HCT116 (cell line): ENCODE results near the gene ARHGEF10L. TPM values are rescaled to one million over a fixed set of nuclear protein-coding genes. Genes with fewer than 3 reads are reported as not detected.

Experiments
- ATAC-seq: fragments of 200-7000 bp; cut with Tn5 transposase; 2 replicates; pipeline ENCODE4 v1.9.1; 2020; ENCODE audit warnings: mild to moderate bottlenecking, moderate library complexity
- BruUV-seq: library from RNA; stranded (reverse); fragments of 400-500 nt; replicated peaks from 2 replicates; lab custom pipeline; 2021; lab: Mats Ljungman, UMichigan
- CTCF ChIA-PET: fragments of 300-600 bp; sonication (Branson Sonifier 250); formaldehyde crosslinking; loops from one replicate; lab custom pipeline; 2021; ENCODE audit warnings: antibody characterized with exemption; lab: Charles Lee
- POLR2A ChIA-PET: fragments of 300-600, 350-600 bp; sonication (Branson Sonifier 250); formaldehyde crosslinking; loops from one replicate; lab custom pipeline; 2021; ENCODE audit warnings: antibody characterized with exemption; lab: Charles Lee
- RAD21 ChIA-PET, 2 experiments: fragments of 300-600 bp; sonication (Branson Sonifier 250); formaldehyde crosslinking; loops; one replicate each; lab custom pipeline; 2023; ENCODE audit warnings: low total read pairs in 2 of 2; ENCODE audit not compliant: uncharacterized antibody in 2 of 2, unreplicated experiment in 2 of 2, low non-redundant PET in 1 of 2; lab: Charles Lee
- DNase-seq: peaks from one replicate; pipeline ENCODE4 v3.0.0-alpha.2; 2010; ENCODE audit warnings: low read depth, low spot score
- H2AFZ ChIP-seq: fragments of 200-600 bp; shearing (Covaris generic), sonication (generic); 2 replicates; pipeline ENCODE4 v1.6.1; 2017; ENCODE audit warnings: low read depth, mixed run types, mixed read lengths, antibody characterized with exemption, low read length; ENCODE audit not compliant: poor library complexity, severe bottlenecking
- H3K27ac ChIP-seq: 2 replicates; pipeline ENCODE4 v1.5.1; 2012; ENCODE audit warnings: low read depth, low read length
- H3K27me3 ChIP-seq: fragments of 200-600 bp; sonication (generic); 2 replicates; pipeline ENCODE4 v1.6.1; 2016; ENCODE audit warnings: mixed run types, low read length, mixed read lengths; ENCODE audit not compliant: insufficient read depth
- H3K36me3 ChIP-seq, 2 experiments: fragments of 200-500 bp in 1 of 2; fragments of 200-600 bp in 1 of 2; sonication (Bioruptor generic) in 1 of 2; sonication (generic) in 1 of 2; 2 replicates each; pipeline versions ENCODE4 v1.5.1 to v1.6.1; 2014 to 2016; ENCODE audit warnings: low read length in 2 of 2, inconsistent platforms in 1 of 2, mixed read lengths in 1 of 2, mixed run types in 1 of 2; ENCODE audit not compliant: insufficient read depth in 2 of 2, control insufficient read depth in 1 of 2
- H3K4me1 ChIP-seq, 2 experiments: fragments of 200-600 bp in 1 of 2; sonication (generic) in 1 of 2; 2 replicates each; pipeline versions ENCODE4 v1.5.1 to v1.6.1; 2012 to 2017; ENCODE audit warnings: low read length in 2 of 2, inconsistent platforms in 1 of 2, mild to moderate bottlenecking in 1 of 2, mixed read lengths in 1 of 2, mixed run types in 1 of 2, moderate library complexity in 1 of 2; ENCODE audit not compliant: insufficient read depth in 2 of 2, control insufficient read depth in 1 of 2
- H3K4me2 ChIP-seq: fragments of 200-600 bp; sonication (generic); 2 replicates; pipeline ENCODE4 v1.6.1; 2017; ENCODE audit warnings: mixed run types, low read length, mixed read lengths
- H3K4me3 ChIP-seq, 2 experiments: fragments of 200-600 bp in 1 of 2; sonication (generic) in 1 of 2; replicated peaks in 1 of 2; 2 replicates each; pipeline ENCODE4 v1.5.1; 2011 to 2016; ENCODE audit warnings: low read length in 2 of 2, control low read depth in 1 of 2, low read depth in 1 of 2, mild to moderate bottlenecking in 1 of 2, mixed read lengths in 1 of 2, mixed run types in 1 of 2
- H3K79me2 ChIP-seq: fragments of 200-600 bp; sonication (generic); 2 replicates; pipeline ENCODE4 v1.6.1; 2017; ENCODE audit warnings: mild to moderate bottlenecking, mixed run types, low read length, moderate library complexity, mixed read lengths; ENCODE audit not compliant: insufficient read depth
- H3K9ac ChIP-seq: fragments of 200-600 bp; sonication (generic); 2 replicates; pipeline ENCODE4 v1.6.1; 2016; ENCODE audit warnings: low read length, mixed read lengths
- H3K9me2 ChIP-seq: fragments of 200-600 bp; sonication (generic), shearing (Covaris generic); 2 replicates; pipeline ENCODE4 v1.6.1; 2017; ENCODE audit warnings: mixed run types, mild to moderate bottlenecking, moderate library complexity; ENCODE audit not compliant: insufficient read depth
- H3K9me3 ChIP-seq, 2 experiments: fragments of 200-500 bp in 1 of 2; fragments of 200-600 bp in 1 of 2; sonication (Bioruptor generic) in 1 of 2; sonication (generic) in 1 of 2; 2 replicates each; pipeline ENCODE4 v1.6.1; 2014 to 2017; ENCODE audit warnings: low read length in 2 of 2, mixed read lengths in 2 of 2, inconsistent platforms in 1 of 2, low read depth in 1 of 2, mild to moderate bottlenecking in 1 of 2, mixed run types in 1 of 2, moderate library complexity in 1 of 2; ENCODE audit not compliant: control insufficient read depth in 1 of 2, insufficient read depth in 1 of 2
- H4K20me1 ChIP-seq: fragments of 200-600 bp; sonication (generic), shearing (Covaris generic); 2 replicates; pipeline ENCODE4 v1.6.1; 2017; ENCODE audit warnings: mixed run types, mild to moderate bottlenecking, moderate library complexity; ENCODE audit not compliant: insufficient read depth
- ATF3 ChIP-seq: IDR thresholded peaks from 2 replicates; pipeline ENCODE4 v1.6.1; 2012
- CEBPB ChIP-seq: IDR thresholded peaks from 2 replicates; pipeline ENCODE4 v1.6.1; 2012; ENCODE audit warnings: low read depth
- EGR1 ChIP-seq: IDR thresholded peaks from 2 replicates; pipeline ENCODE4 v1.6.1; 2012; ENCODE audit warnings: low read depth
- ELF1 ChIP-seq: IDR thresholded peaks from 2 replicates; pipeline ENCODE4 v1.6.1; 2012; ENCODE audit warnings: low read depth, borderline replicate concordance
- EZH2 ChIP-seq: fragments of 200-600 bp; sonication (generic); IDR thresholded peaks from 2 replicates; pipeline ENCODE4 v1.6.1; 2017; ENCODE audit warnings: antibody characterized with exemption, mixed run types
- EZH2phosphoT487 ChIP-seq: fragments of 200-600 bp; IDR thresholded peaks from 2 replicates; pipeline ENCODE4 v1.6.1; 2018; ENCODE audit warnings: antibody characterized with exemption, borderline replicate concordance
- JUND ChIP-seq: IDR thresholded peaks from 2 replicates; pipeline ENCODE4 v1.6.1; 2012
- POLR2A ChIP-seq: IDR thresholded peaks from 2 replicates; pipeline ENCODE4 v1.7.0; 2011; ENCODE audit warnings: borderline replicate concordance; ENCODE audit not compliant: insufficient read depth, insufficient read length; ENCODE audit errors: extremely low read depth
- RAD21 ChIP-seq: IDR thresholded peaks from 2 replicates; pipeline ENCODE4 v1.6.1; 2012; ENCODE audit warnings: low read depth, mild to moderate bottlenecking
- SIN3A ChIP-seq: IDR thresholded peaks from 2 replicates; pipeline ENCODE4 v1.6.1; 2012; ENCODE audit warnings: low read depth
- SP1 ChIP-seq: IDR thresholded peaks from 2 replicates; pipeline ENCODE4 v1.6.1; 2012; ENCODE audit warnings: low read depth
- YY1 ChIP-seq: IDR thresholded peaks from 2 replicates; pipeline ENCODE4 v1.6.1; 2011; ENCODE audit warnings: low read length, low read depth, moderate library complexity, mild to moderate bottlenecking; ENCODE audit not compliant: insufficient replicate concordance; ENCODE audit errors: extremely low read depth
- ZFX ChIP-seq: fragments of 450-650 bp; IDR thresholded peaks from 2 replicates; pipeline ENCODE4 v1.6.1; 2017
- ZNF274 ChIP-seq: fragments of 200-500 bp; sonication (Bioruptor generic); IDR thresholded peaks from 2 replicates; pipeline ENCODE4 v1.6.1; 2014; ENCODE audit warnings: mild to moderate bottlenecking, low read depth, low read length, inconsistent platforms
- intact Hi-C: fragments of 100-400 bp; cut with micrococcal nuclease; formaldehyde crosslinking; loops from 2 replicates; pipeline ENCODE4 v1.10.0; 2022
- total RNA-seq: library from RNA; stranded (reverse); gene quantifications from one replicate; pipeline ENCODE4 v1.2.1, GENCODE V29; 2021; ENCODE audit not compliant: unreplicated experiment
- TF ChIP-seq, protein P1 (sequence below): IDR thresholded peaks from 2 replicates; pipeline ENCODE4 v1.6.1; 2012; ENCODE audit warnings: low read depth
- TF ChIP-seq, protein P2 (sequence below): IDR thresholded peaks from 2 replicates; pipeline ENCODE4 v1.6.1; 2012

The ARHGEF10L gene
- total RNA-seq, 1 experiment from 2014 or later, result 14.7 TPM

- POLR2A ChIA-PET, result no interaction called here
- H3K36me3 ChIP-seq, result no peaks in the 10 kb centered on the region; a peak in 1 of 4 replicates
- no TSS peak for BruUV-seq
These were observed 79.2 kb downstream of the ARHGEF10L start for GRCh38 chr1:17618558-17619247.

More at GRCh38 chr1:17618558-17619247, 79.2 kb downstream of the ARHGEF10L start:
- Histone ChIP-seq H3K4me1 (peaks cover 6 to 26% of the 10 kb centered on the region in 2 experiments), H3K27ac (no peak overlapping the region), H4K20me1 (no peaks in the 10 kb centered on the region), H2AFZ (no peak overlapping the region), H3K79me2 (no peaks in the 10 kb centered on the region), H3K27me3 (no peaks in the 10 kb centered on the region), H3K9me3 (no peaks in the 10 kb centered on the region), H3K4me3 (no peak overlapping the region), H3K9ac (no peak overlapping the region), H3K4me2 (no peak overlapping the region), H3K9me2 (no peaks in the 10 kb centered on the region)
- CTCF ChIA-PET, result interaction anchor here (1.7 kb wide), 1 partner anchor 12 kb away, joined by 9 read pairs; no protein-coding TSS in a partner anchor
- no peak for DNase-seq
- no peak for TF ChIP-seq RAD21
- TF ChIP-seq, protein P1, sequence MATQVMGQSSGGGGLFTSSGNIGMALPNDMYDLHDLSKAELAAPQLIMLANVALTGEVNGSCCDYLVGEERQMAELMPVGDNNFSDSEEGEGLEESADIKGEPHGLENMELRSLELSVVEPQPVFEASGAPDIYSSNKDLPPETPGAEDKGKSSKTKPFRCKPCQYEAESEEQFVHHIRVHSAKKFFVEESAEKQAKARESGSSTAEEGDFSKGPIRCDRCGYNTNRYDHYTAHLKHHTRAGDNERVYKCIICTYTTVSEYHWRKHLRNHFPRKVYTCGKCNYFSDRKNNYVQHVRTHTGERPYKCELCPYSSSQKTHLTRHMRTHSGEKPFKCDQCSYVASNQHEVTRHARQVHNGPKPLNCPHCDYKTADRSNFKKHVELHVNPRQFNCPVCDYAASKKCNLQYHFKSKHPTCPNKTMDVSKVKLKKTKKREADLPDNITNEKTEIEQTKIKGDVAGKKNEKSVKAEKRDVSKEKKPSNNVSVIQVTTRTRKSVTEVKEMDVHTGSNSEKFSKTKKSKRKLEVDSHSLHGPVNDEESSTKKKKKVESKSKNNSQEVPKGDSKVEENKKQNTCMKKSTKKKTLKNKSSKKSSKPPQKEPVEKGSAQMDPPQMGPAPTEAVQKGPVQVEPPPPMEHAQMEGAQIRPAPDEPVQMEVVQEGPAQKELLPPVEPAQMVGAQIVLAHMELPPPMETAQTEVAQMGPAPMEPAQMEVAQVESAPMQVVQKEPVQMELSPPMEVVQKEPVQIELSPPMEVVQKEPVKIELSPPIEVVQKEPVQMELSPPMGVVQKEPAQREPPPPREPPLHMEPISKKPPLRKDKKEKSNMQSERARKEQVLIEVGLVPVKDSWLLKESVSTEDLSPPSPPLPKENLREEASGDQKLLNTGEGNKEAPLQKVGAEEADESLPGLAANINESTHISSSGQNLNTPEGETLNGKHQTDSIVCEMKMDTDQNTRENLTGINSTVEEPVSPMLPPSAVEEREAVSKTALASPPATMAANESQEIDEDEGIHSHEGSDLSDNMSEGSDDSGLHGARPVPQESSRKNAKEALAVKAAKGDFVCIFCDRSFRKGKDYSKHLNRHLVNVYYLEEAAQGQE, result no peak
- no peak for TF ChIP-seq EZH2
- no peak for TF ChIP-seq POLR2A
- TF ChIP-seq ATF3, result no peak
- TF ChIP-seq EGR1, result no peak
- no peak for TF ChIP-seq YY1
- TF ChIP-seq, protein P2, sequence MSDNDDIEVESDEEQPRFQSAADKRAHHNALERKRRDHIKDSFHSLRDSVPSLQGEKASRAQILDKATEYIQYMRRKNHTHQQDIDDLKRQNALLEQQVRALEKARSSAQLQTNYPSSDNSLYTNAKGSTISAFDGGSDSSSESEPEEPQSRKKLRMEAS, result no peak
- no peak for TF ChIP-seq CEBPB
- no peak for TF ChIP-seq JUND
- no peak for TF ChIP-seq ZNF274
- no peak for TF ChIP-seq ELF1
- TF ChIP-seq SIN3A, result no peak
- no peak for TF ChIP-seq SP1
- no peak for TF ChIP-seq EZH2phosphoT487
- no peak for TF ChIP-seq ZFX
- intact Hi-C loops, result no loop called here
- RAD21 ChIA-PET, result no interaction called here
- ATAC-seq, result 0 out of 2 replicates have a peak, but pooled peaks have one; percentile 5
